Naive thymus-derived CD4-positive, alpha-beta T cell (primary cell): ENCODE results near the gene FOSL1. TPM values are rescaled to one million over a fixed set of nuclear protein-coding genes. Genes with fewer than 3 reads are reported as not detected.

Experiments
- ATAC-seq: fragments of 150-1000 bp; cut with Tn5 transposase; 2 replicates; pipeline ENCODE4 v1.10.0; 2021; ENCODE audit warnings: mild to moderate bottlenecking, moderate library complexity
- CTCF ChIA-PET: fragments of 350-600 bp; sonication (Branson Sonifier 250); formaldehyde crosslinking; loops from one replicate; lab custom pipeline; 2021; ENCODE audit warnings: antibody characterized with exemption; lab: Charles Lee
- POLR2A ChIA-PET: fragments of 350-600 bp; sonication (Branson Sonifier 250); formaldehyde crosslinking; loops from one replicate; lab custom pipeline; 2021; ENCODE audit warnings: antibody characterized with exemption, inconsistent platforms; lab: Charles Lee
- DNase-seq, 9 donors: peaks; one replicate each; pipeline versions ENCODE4 v3.0.0 to v3.0.0-alpha.2; 2020 to 2022; ENCODE audit warnings: mixed read lengths in 1 of 9
- H3K27ac ChIP-seq: one replicate; pipeline ENCODE4 v1.7.0; 2013; ENCODE audit warnings: mild to moderate bottlenecking, low read depth, low read length, moderate library complexity
- H3K27me3 ChIP-seq, 2 donors: one replicate each; pipeline ENCODE4 v1.7.0; 2013; ENCODE audit warnings: low read length in 2 of 2, mild to moderate bottlenecking in 2 of 2, moderate library complexity in 2 of 2; ENCODE audit not compliant: control insufficient read depth in 2 of 2, insufficient read depth in 2 of 2
- H3K36me3 ChIP-seq, 3 experiments: 1 replicate in 2 of 3; 2 replicates in 1 of 3; pipeline ENCODE4 v1.7.0; 2013; ENCODE audit warnings: low read length in 3 of 3, mild to moderate bottlenecking in 3 of 3, moderate library complexity in 1 of 3; ENCODE audit not compliant: insufficient read depth in 3 of 3, control insufficient read depth in 2 of 3
- H3K4me1 ChIP-seq, 2 donors: one replicate each; pipeline ENCODE4 v1.7.0; 2013; ENCODE audit warnings: low read length in 2 of 2, mild to moderate bottlenecking in 2 of 2, moderate library complexity in 1 of 2; ENCODE audit not compliant: control insufficient read depth in 2 of 2, insufficient read depth in 2 of 2
- H3K4me3 ChIP-seq: 2 replicates; pipeline ENCODE4 v1.7.0; 2013; ENCODE audit warnings: mild to moderate bottlenecking, low read length
- H3K9me3 ChIP-seq, 3 experiments: 1 replicate in 2 of 3; 2 replicates in 1 of 3; pipeline ENCODE4 v1.7.0; 2013; ENCODE audit warnings: low read length in 3 of 3; ENCODE audit not compliant: control insufficient read depth in 2 of 3
- H3K27ac Mint-ChIP-seq, 9 donors: one replicate each; pipeline ENCODE4 v1.8.0; 2020 to 2022; ENCODE audit warnings: mixed read lengths in 9 of 9, mild to moderate bottlenecking in 8 of 9, moderate library complexity in 5 of 9, inconsistent platforms in 2 of 9
- H3K27me3 Mint-ChIP-seq, 5 donors: one replicate each; pipeline ENCODE4 v1.8.0; 2021 to 2022; ENCODE audit warnings: mixed read lengths in 5 of 5, mild to moderate bottlenecking in 1 of 5
- H3K36me3 Mint-ChIP-seq, 5 donors: one replicate each; pipeline ENCODE4 v1.8.0; 2020 to 2022; ENCODE audit warnings: mixed read lengths in 5 of 5, mild to moderate bottlenecking in 3 of 5, inconsistent platforms in 1 of 5
- H3K4me1 Mint-ChIP-seq, 7 donors: one replicate each; pipeline ENCODE4 v1.8.0; 2020 to 2022; ENCODE audit warnings: mixed read lengths in 7 of 7, mild to moderate bottlenecking in 3 of 7, inconsistent platforms in 1 of 7
- H3K4me3 Mint-ChIP-seq, 10 donors: one replicate each; pipeline ENCODE4 v1.8.0; 2020 to 2022; ENCODE audit warnings: mild to moderate bottlenecking in 10 of 10, mixed read lengths in 10 of 10, moderate library complexity in 6 of 10, inconsistent platforms in 2 of 10
- H3K9me3 Mint-ChIP-seq, 11 donors: one replicate each; pipeline ENCODE4 v1.8.0; 2020 to 2022; ENCODE audit warnings: mixed read lengths in 11 of 11, mild to moderate bottlenecking in 4 of 11, inconsistent platforms in 1 of 11, moderate library complexity in 1 of 11
- intact Hi-C, 2 donors: fragments of 100-400 bp; cut with micrococcal nuclease; formaldehyde crosslinking; loops; one replicate each; pipeline ENCODE4 v1.15.1; 2023
- polyA plus RNA-seq, 2 donors: library from polyadenylated mRNA; unstranded; fragments of 300-500 nt; fragmentation: Illumina TruSeq; gene quantifications; one replicate each; pipeline ENCODE4 v1.2.3, GENCODE V29; 2021
- total RNA-seq, 6 experiments: library from RNA in 5 of 6; stranded (reverse) in 5 of 6; gene quantifications; 1 replicate in 5 of 6; 2 replicates in 1 of 6; pipeline ENCODE4 v1.2.3 and lab custom pipeline; 2021 to 2026

FOSL1 gene
- total and polyA plus RNA-seq, 7 experiments from 2014 or later = 2.8 to 25.7 (median 4.0) TPM; not detected in 4

- H3K27ac ChIP-seq = no peak overlapping the region
- ChIA-PET CTCF (interaction anchor here (1.2 kb wide), 1 partner anchor 31 kb away, joined by 4 read pairs; no protein-coding TSS in a partner anchor), POLR2A (interaction anchor here (1.0 to 1.1 kb wide), 2 partner anchors 14 to 355 kb away, joined by 3 read pairs; no protein-coding TSS in a partner anchor)
- H3K27me3 ChIP-seq = no peaks in the 10 kb centered on the region
- H3K4me1 ChIP-seq = peaks cover 15 to 25% of the 10 kb centered on the region in 2 donors
- ATAC-seq (no peak), DNase-seq (no peak)
- Mint-ChIP-seq H3K27me3 (no peaks in the 10 kb centered on the region), H3K9me3 (peaks cover 0 to 10% (median 0%) of the 10 kb centered on the region in 11 donors), H3K36me3 (peaks cover 7 to 57% (median 37%) of the 10 kb centered on the region in 5 donors), H3K4me1 (peaks cover 33 to 43% (median 40%) of the 10 kb centered on the region in 7 donors), H3K27ac (peak overlapping the region in 1 of 9 donors; percentile 72), H3K4me3 (no peak overlapping the region)
- peaks cover 0 to 8% (median 0%) of the 10 kb centered on the region in 3 experiments for H3K9me3 ChIP-seq
- intact Hi-C loops = loop anchor here in 1 of 2 donors (10.0 kb wide), 1 partner anchor 308 kb away; no protein-coding TSS in a partner anchor
- peaks cover 27 to 66% (median 35%) of the 10 kb centered on the region in 3 experiments for H3K36me3 ChIP-seq
- H3K4me3 ChIP-seq = no peak overlapping the region
Measured at GRCh38 chr11:65852508-65853245, 47.5 kb downstream of the FOSL1 start.

DNA sequence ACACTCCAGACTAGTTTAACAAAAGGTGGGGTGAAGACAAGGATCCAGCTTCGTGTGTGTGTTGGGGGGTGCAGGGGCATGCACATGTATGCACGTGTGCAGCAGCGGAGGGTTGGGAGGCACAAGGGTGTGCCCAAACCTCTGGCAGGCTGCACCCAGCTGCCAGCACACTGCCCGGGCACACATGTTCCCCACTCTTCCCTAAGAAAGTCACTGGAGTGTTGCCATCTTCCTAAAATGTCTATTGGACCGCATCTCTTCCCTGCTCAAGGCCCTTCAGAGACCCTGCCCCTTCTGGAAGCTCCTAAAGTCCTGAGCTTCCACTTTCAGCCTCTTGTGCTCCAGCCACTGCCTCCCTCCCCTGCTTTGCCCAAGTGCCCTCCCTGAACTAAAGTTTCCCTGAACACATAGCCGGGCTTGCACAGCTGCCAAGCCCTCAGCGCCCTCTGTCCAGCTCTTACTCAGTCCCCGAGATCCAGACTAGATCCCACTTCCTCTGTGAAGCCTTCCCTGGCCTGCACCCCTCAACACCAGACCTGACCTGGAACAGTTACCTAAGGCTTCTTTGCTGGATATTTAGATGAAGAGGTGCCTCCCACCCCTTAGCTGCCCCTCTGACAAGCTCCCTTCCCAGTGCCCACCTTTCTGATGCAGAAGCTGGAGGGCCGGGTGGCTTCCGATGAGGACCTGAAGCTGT is 48.2 kb downstream of the FOSL1 start:
- Histone ChIP-seq H3K9me3 (peaks cover 0 to 8% (median 0%) of the 10 kb centered on the region in 3 experiments), H3K27me3 (no peaks in the 10 kb centered on the region), H3K36me3 (peaks cover 27 to 60% (median 35%) of the 10 kb centered on the region in 3 experiments), H3K27ac (no peak overlapping the region), H3K4me1 (peaks cover 15 to 25% of the 10 kb centered on the region in 2 donors), H3K4me3 (no peak overlapping the region)
- Mint-ChIP-seq H3K27ac (peak overlapping the region in 4 of 9 donors; percentile 50 to 72 (median 67)), H3K27me3 (no peaks in the 10 kb centered on the region), H3K4me1 (peaks cover 33 to 43% (median 40%) of the 10 kb centered on the region in 7 donors), H3K9me3 (peaks cover 0 to 10% (median 0%) of the 10 kb centered on the region in 11 donors), H3K4me3 (no peak overlapping the region), H3K36me3 (peaks cover 7 to 57% (median 37%) of the 10 kb centered on the region in 5 donors)
- DNase-seq (no peak), ATAC-seq (no peak)
- ChIA-PET POLR2A (interaction anchor here (0.5 to 1.0 kb wide), 2 partner anchors 13 to 538 kb away, joined by 3 read pairs; no protein-coding TSS in a partner anchor), CTCF (interaction anchor here (0.7 to 2.0 kb wide), 2 partner anchors 33 to 523 kb away, joined by 3 to 6 read pairs; no protein-coding TSS in a partner anchor)
- intact Hi-C loops = loop anchor here in 1 of 2 donors (10.0 kb wide), 1 partner anchor 307 kb away; no protein-coding TSS in a partner anchor

DNA sequence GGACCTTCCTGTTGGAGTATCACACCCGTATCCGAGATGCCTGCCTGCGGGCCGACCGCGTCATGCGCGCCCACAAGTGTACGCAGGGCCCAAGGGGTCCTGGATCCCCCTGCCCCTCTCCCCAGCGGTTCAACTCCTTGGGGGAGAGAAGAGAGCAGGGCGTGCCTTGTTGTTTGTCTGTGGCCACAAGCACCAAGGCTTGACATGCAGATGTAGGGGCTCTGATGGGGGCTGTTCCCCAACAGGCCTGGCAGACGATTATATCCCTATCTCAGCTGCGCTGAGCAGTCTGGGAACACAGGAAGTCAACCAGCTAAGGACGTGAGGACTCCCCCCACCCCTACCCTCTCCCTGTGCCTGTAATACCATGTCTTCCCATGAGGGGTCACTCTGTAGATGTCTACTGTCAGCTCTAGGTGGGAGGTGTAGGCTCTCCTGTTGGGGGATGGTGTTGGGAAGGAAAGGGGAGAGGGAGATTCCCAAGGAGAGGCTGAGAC is 49.1 kb downstream of the FOSL1 start:
- Mint-ChIP-seq H3K4me3 (no peak overlapping the region), H3K9me3 (peaks cover 0 to 6% (median 0%) of the 10 kb centered on the region in 11 donors), H3K27me3 (no peaks in the 10 kb centered on the region), H3K27ac (no peak overlapping the region), H3K36me3 (peaks cover 7 to 49% (median 30%) of the 10 kb centered on the region in 5 donors), H3K4me1 (peaks cover 25 to 35% (median 32%) of the 10 kb centered on the region in 7 donors)
- Histone ChIP-seq H3K27me3 (no peaks in the 10 kb centered on the region), H3K4me1 (peaks cover 9 to 21% of the 10 kb centered on the region in 2 donors), H3K9me3 (peaks cover 0 to 8% (median 0%) of the 10 kb centered on the region in 3 experiments), H3K36me3 (peaks cover 27 to 54% (median 33%) of the 10 kb centered on the region in 3 experiments), H3K4me3 (no peak overlapping the region), H3K27ac (no peak overlapping the region)
- intact Hi-C loops = loop anchor here in 1 of 2 donors (10.0 kb wide), 1 partner anchor 306 kb away; no protein-coding TSS in a partner anchor
- ChIA-PET CTCF (interaction anchor here (2.0 kb wide), 1 partner anchor 34 kb away, joined by 6 read pairs; no protein-coding TSS in a partner anchor), POLR2A (interaction anchor here (0.5 to 1.0 kb wide), 2 partner anchors 40 to 537 kb away, joined by 3 to 5 read pairs; no protein-coding TSS in a partner anchor)
- DNase-seq (no peak), ATAC-seq (peak; percentile 47)

DNA sequence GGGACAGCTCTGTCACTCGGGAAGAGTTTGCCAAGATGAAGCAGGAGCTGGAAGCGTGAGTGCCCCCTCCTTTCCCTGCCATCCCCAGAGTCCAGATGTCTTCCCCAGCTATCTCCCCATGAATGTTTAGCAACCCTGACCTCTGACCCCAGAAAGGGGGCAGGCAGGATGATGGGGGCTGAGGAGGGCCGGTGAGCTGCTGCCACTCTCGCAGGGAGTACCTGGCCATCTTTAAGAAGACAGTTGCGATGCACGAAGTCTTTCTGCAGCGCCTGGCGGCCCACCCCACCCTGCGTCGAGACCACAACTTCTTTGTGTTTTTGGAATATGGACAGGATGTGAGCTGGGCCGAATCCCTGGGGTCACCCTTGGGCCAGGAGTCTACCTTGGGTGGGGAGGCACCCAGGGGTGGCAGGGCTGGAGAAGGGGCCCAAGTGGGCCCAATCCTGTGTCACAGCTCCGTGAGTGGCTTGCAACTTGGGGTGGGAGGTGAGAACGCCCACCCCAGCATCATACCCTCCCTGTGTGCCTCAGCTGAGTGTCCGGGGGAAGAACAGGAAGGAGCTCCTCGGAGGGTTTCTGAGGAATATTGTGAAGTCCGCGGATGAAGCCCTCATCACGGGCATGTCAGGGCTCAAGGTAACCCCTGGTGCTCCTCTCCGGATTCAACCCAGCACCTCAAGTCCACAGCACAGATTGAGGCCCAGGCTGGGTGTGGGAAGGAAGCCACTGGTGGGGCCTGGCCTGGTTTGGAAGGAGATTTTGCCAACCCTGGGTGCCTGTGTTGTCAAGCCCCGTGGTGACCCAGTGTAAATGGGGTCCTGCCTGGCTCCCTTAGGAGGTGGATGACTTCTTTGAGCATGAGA is 49.7 kb downstream of the FOSL1 start:
- Histone ChIP-seq H3K4me1 (peaks cover 2 to 14% of the 10 kb centered on the region in 2 donors), H3K4me3 (no peak overlapping the region), H3K27me3 (no peaks in the 10 kb centered on the region), H3K36me3 (peaks cover 24 to 48% (median 26%) of the 10 kb centered on the region in 3 experiments), H3K27ac (no peak overlapping the region), H3K9me3 (peaks cover 0 to 8% (median 0%) of the 10 kb centered on the region in 3 experiments)
- peaks cover 0 to 6% (median 0%) of the 10 kb centered on the region in 11 donors for H3K9me3 Mint-ChIP-seq
- H3K4me3 Mint-ChIP-seq = no peak overlapping the region
- intact Hi-C loops = loop anchor here in 1 of 2 donors (10.0 kb wide), 1 partner anchor 306 kb away; no protein-coding TSS in a partner anchor
- CTCF ChIA-PET = interaction anchor here (2.0 kb wide), 1 partner anchor 34 kb away, joined by 6 read pairs; no protein-coding TSS in a partner anchor
- peak; percentile 18 for ATAC-seq
- no peaks in the 10 kb centered on the region for H3K27me3 Mint-ChIP-seq
- peaks cover 7 to 42% (median 26%) of the 10 kb centered on the region in 5 donors for H3K36me3 Mint-ChIP-seq
- peaks cover 19 to 28% (median 25%) of the 10 kb centered on the region in 7 donors for H3K4me1 Mint-ChIP-seq
- H3K27ac Mint-ChIP-seq = peak overlapping the region in 1 of 9 donors; percentile 23
- DNase-seq = no peak
- POLR2A ChIA-PET = interaction anchor here (0.6 to 1.8 kb wide), 5 partner anchors 11 to 139 kb away, joined by 3 to 5 read pairs (median 5); partner anchors contain the start of gene SNX32

DNA sequence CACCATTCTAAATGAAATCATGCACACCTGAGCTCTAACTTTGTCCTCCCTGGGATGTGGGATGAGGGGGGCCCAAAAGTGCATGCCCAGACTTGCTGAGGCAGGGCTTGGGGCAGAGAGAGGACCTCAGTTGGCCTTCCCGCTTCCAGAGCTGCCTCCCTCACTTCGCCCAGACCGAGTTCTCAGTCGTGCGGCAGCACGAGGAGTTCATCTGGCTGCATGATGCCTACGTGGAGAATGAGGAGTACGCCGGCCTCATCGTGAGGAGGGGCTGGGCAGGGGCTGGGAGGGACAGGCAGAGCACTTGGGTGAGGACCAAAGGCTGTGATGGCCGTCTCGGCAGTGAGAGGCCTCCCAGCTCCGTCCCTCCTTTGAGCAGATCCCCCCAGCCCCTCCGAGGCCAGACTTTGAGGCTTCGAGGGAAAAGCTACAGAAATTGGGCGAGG is 50.4 kb downstream of the FOSL1 start:
- Mint-ChIP-seq H3K4me3 (peak overlapping the region in 1 of 10 donors; percentile 45), H3K27me3 (no peaks in the 10 kb centered on the region), H3K9me3 (peaks cover 0 to 6% (median 0%) of the 10 kb centered on the region in 11 donors), H3K27ac (peak overlapping the region in 1 of 9 donors; percentile 23), H3K36me3 (peaks cover 5 to 38% (median 26%) of the 10 kb centered on the region in 5 donors), H3K4me1 (peaks cover 17 to 22% (median 20%) of the 10 kb centered on the region in 7 donors)
- H3K4me1 ChIP-seq = peaks cover 0 to 7% of the 10 kb centered on the region in 2 donors
- no peak overlapping the region for H3K4me3 ChIP-seq
- ChIA-PET POLR2A (interaction anchor here (1.1 to 1.8 kb wide), 4 partner anchors 9 to 16 kb away, joined by 3 to 5 read pairs (median 4); partner anchors contain the start of gene SNX32), CTCF (no interaction called here)
- intact Hi-C loops = loop anchor here in 1 of 2 donors (10.0 kb wide), 1 partner anchor 305 kb away; no protein-coding TSS in a partner anchor
- no peak overlapping the region for H3K27ac ChIP-seq
- H3K27me3 ChIP-seq = no peaks in the 10 kb centered on the region
- no peak for DNase-seq
- peaks cover 17 to 41% (median 20%) of the 10 kb centered on the region in 3 experiments for H3K36me3 ChIP-seq
- H3K9me3 ChIP-seq = peaks cover 0 to 8% (median 0%) of the 10 kb centered on the region in 3 experiments
- ATAC-seq = no peak
